H1 (cell line): ENCODE measurements around the gene CNOT10.
A peak's percentile ranks its signal among the peaks of the same experiment; 100 is the strongest.

Experiments
- BACH1 ChIP-seq: IDR thresholded peaks from 2 replicates; pipeline ENCODE4 v1.6.1; 2012; ENCODE audit warnings: low read length, improper control_type of control experiment
- BRCA1 ChIP-seq: IDR thresholded peaks from 2 replicates; pipeline ENCODE4 v1.6.1; 2012; ENCODE audit warnings: low read depth, low read length, improper control_type of control experiment
- CBX8 ChIP-seq: fragments of 300-800, 300-1000 bp; sonication (generic); IDR thresholded peaks from 2 replicates; pipeline ENCODE4 v1.7.1; 2016; ENCODE audit warnings: low read depth, low read length, borderline replicate concordance
- CTCF ChIP-seq, 3 experiments: IDR thresholded peaks; 1 replicate in 2 of 3; 2 replicates in 1 of 3; pipeline versions ENCODE4 v1.5.1 to v1.6.1; 2011; ENCODE audit warnings: low read length in 3 of 3, mild to moderate bottlenecking in 3 of 3, inconsistent platforms in 2 of 3, low read depth in 1 of 3, moderate library complexity in 1 of 3; ENCODE audit not compliant: insufficient read depth in 1 of 3; ENCODE audit errors: control extremely low read depth in 1 of 3
- EZH2 ChIP-seq: fragments of 200-600 bp; sonication (generic); IDR thresholded peaks from 2 replicates; pipeline ENCODE4 v1.7.1; 2012; ENCODE audit warnings: low read depth, mild to moderate bottlenecking, moderate library complexity, low read length, inconsistent platforms; ENCODE audit not compliant: severe bottlenecking
- JUND ChIP-seq: IDR thresholded peaks from 2 replicates; pipeline ENCODE4 v1.6.1; 2011; ENCODE audit warnings: mild to moderate bottlenecking, improper control_type of control experiment, low read length
- POLR2A ChIP-seq, 2 experiments: IDR thresholded peaks; 1 replicate in 1 of 2; 2 replicates in 1 of 2; pipeline ENCODE4 v1.6.1; 2011; ENCODE audit warnings: low read depth in 2 of 2, low read length in 2 of 2, mild to moderate bottlenecking in 2 of 2; ENCODE audit errors: control extremely low read depth in 1 of 2
- POLR2AphosphoS5 ChIP-seq: IDR thresholded peaks from 2 replicates; pipeline ENCODE4 v1.6.1; 2011; ENCODE audit warnings: low read depth, low read length
- SP2 ChIP-seq: IDR thresholded peaks from 2 replicates; pipeline ENCODE4 v1.6.1; 2012; ENCODE audit warnings: mild to moderate bottlenecking, low read length, inconsistent platforms
- TAF1 ChIP-seq: IDR thresholded peaks from 2 replicates; pipeline ENCODE4 v1.6.1; 2011; ENCODE audit warnings: mild to moderate bottlenecking, low read depth, low read length
- TEAD4 ChIP-seq: IDR thresholded peaks from 2 replicates; pipeline ENCODE4 v1.6.1; 2012; ENCODE audit warnings: low read depth, low read length, inconsistent platforms, mixed read lengths
- USF2 ChIP-seq: IDR thresholded peaks from 2 replicates; pipeline ENCODE4 v1.6.1; 2011; ENCODE audit warnings: low read length, improper control_type of control experiment
- ZNF274 ChIP-seq: IDR thresholded peaks from 2 replicates; pipeline ENCODE4 v1.7.0; 2012; ENCODE audit warnings: low read length, borderline replicate concordance; ENCODE audit errors: extremely low read depth

GRCh38 chr3:32820430-32820829 lies 135.4 kb downstream of the CNOT10 start:
- TF ChIP-seq POLR2A (IDR thresholded peaks at IDR 0.05; ENCODE audit: control extremely low read depth in 1 of 2, low read depth in 2 of 2, low read length in 2 of 2) (no peak), CTCF (IDR thresholded peaks at IDR 0.05; ENCODE audit: control extremely low read depth in 1 of 3, insufficient read depth in 1 of 3, low read depth in 1 of 3, low read length in 3 of 3) (no peak), JUND (no peak), EZH2 (no peak), ZNF274 (no peak), BACH1 (no peak), TEAD4 (no peak), POLR2AphosphoS5 (no peak), USF2 (no peak), TAF1 (peak; percentile 17; the same call in 1 of the 2 replicates), SP2 (no peak), BRCA1 (no peak), CBX8 (no peak)
